Measurements from ENCODE around the gene HDAC4.
"Not testable (repeated sequence)": the region's sequence is repeated elsewhere in the genome, so short reads cannot be mapped to it uniquely, and the experiment has no call there.

HDAC4 gene

GRCh38 chr2:239072786-239073185 lies 328.0 kb downstream of the HDAC4 start:
- Histone ChIP-seq H3F3A (ENCODE audit: insufficient read depth) (no peaks in the 10 kb centered on the region), H4K20me1 (ENCODE audit: low read depth, low read length) (no peaks in the 10 kb centered on the region), H3K4me3 (ENCODE audit: insufficient read depth, low read length, poor library complexity, severe bottlenecking) (no peak overlapping the region), H3K4me2 (ENCODE audit: low read depth, low read length, poor library complexity, severe bottlenecking) (no peak overlapping the region), H3K27ac (ENCODE audit: low read depth, low read length) (no peak overlapping the region), H2AFZ (ENCODE audit: low read depth, low read length, severe bottlenecking) (no peak overlapping the region), H3K9ac (ENCODE audit: low read length) (no peak overlapping the region), H3K36me3 (ENCODE audit: low read length) (no peaks in the 10 kb centered on the region), H3K9me3 (ENCODE audit: insufficient read depth, low read length) (no peaks in the 10 kb centered on the region), H3K9me2 (replicated peaks; ENCODE audit: insufficient read depth, low read length) (no peaks in the 10 kb centered on the region), H3K27me3 (ENCODE audit: low read length) (no peaks in the 10 kb centered on the region), H3K79me2 (ENCODE audit: insufficient read depth, low read length) (no peaks in the 10 kb centered on the region)
- TF ChIP-seq, protein P1, sequence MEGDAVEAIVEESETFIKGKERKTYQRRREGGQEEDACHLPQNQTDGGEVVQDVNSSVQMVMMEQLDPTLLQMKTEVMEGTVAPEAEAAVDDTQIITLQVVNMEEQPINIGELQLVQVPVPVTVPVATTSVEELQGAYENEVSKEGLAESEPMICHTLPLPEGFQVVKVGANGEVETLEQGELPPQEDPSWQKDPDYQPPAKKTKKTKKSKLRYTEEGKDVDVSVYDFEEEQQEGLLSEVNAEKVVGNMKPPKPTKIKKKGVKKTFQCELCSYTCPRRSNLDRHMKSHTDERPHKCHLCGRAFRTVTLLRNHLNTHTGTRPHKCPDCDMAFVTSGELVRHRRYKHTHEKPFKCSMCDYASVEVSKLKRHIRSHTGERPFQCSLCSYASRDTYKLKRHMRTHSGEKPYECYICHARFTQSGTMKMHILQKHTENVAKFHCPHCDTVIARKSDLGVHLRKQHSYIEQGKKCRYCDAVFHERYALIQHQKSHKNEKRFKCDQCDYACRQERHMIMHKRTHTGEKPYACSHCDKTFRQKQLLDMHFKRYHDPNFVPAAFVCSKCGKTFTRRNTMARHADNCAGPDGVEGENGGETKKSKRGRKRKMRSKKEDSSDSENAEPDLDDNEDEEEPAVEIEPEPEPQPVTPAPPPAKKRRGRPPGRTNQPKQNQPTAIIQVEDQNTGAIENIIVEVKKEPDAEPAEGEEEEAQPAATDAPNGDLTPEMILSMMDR (IDR thresholded peaks at IDR 0.05; ENCODE audit: insufficient read depth, low read length, poor library complexity, severe bottlenecking) = no peak
- TF ChIP-seq EZH2phosphoT487 (conservative IDR thresholded peaks at IDR 0.05; ENCODE audit: low read length) = no peak

DNA sequence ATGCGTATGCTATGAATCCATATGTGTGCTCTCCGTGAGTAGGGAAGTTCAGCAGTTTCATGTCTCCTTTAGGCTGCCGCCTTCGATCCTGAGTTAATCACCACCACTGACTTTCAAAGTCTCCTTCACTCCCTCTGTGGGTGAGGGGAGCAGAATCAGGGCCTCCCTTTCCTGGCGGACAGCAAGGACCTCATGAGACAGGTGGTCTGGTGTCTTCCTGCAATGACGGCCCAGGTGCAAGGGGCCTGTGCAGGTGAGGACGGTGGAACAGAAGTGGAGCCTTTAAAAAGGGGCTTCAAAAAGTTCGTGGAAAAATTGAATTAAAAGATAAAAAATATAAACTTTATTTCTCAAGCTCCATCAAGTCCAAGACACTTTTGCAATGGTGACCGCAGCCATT lies 330.4 kb downstream of the HDAC4 start:
- Histone ChIP-seq H3K27ac (ENCODE audit: low read depth, low read length) (no peak overlapping the region), H3K36me3 (ENCODE audit: low read length) (no peaks in the 10 kb centered on the region), H3K9me2 (replicated peaks; ENCODE audit: insufficient read depth, low read length) (no peaks in the 10 kb centered on the region), H2AFZ (ENCODE audit: low read depth, low read length, severe bottlenecking) (no peak overlapping the region), H3K9ac (ENCODE audit: low read length) (no peak overlapping the region), H4K20me1 (ENCODE audit: low read depth, low read length) (no peaks in the 10 kb centered on the region), H3K9me3 (ENCODE audit: insufficient read depth, low read length) (no peaks in the 10 kb centered on the region), H3K4me3 (ENCODE audit: insufficient read depth, low read length, poor library complexity, severe bottlenecking) (no peak overlapping the region), H3K27me3 (ENCODE audit: low read length) (no peaks in the 10 kb centered on the region), H3K79me2 (ENCODE audit: insufficient read depth, low read length) (no peaks in the 10 kb centered on the region), H3K4me2 (ENCODE audit: low read depth, low read length, poor library complexity, severe bottlenecking) (no peak overlapping the region), H3F3A (ENCODE audit: insufficient read depth) (no peaks in the 10 kb centered on the region)
- TF ChIP-seq EZH2phosphoT487 (conservative IDR thresholded peaks at IDR 0.05; ENCODE audit: low read length) = no peak
- TF ChIP-seq, protein P1 (IDR thresholded peaks at IDR 0.05; ENCODE audit: insufficient read depth, low read length, poor library complexity, severe bottlenecking) = no peak

- not testable (repeated sequence) for H3K27me3 ChIP-seq (ENCODE audit: low read length); H3K9me2 ChIP-seq (replicated peaks; ENCODE audit: insufficient read depth, low read length); H3K79me2 ChIP-seq (ENCODE audit: insufficient read depth, low read length); H2AFZ ChIP-seq (ENCODE audit: low read depth, low read length, severe bottlenecking); H3K4me3 ChIP-seq (ENCODE audit: insufficient read depth, low read length, poor library complexity, severe bottlenecking); H3K9ac ChIP-seq (ENCODE audit: low read length); H4K20me1 ChIP-seq (ENCODE audit: low read depth, low read length); H3K27ac ChIP-seq (ENCODE audit: low read depth, low read length); H3F3A ChIP-seq (ENCODE audit: insufficient read depth); H3K36me3 ChIP-seq (ENCODE audit: low read length); H3K4me2 ChIP-seq (ENCODE audit: low read depth, low read length, poor library complexity, severe bottlenecking); H3K9me3 ChIP-seq (ENCODE audit: insufficient read depth, low read length)
Observed at GRCh38 chr2:239069362-239070333, 331.2 kb downstream of the HDAC4 start.

DNA sequence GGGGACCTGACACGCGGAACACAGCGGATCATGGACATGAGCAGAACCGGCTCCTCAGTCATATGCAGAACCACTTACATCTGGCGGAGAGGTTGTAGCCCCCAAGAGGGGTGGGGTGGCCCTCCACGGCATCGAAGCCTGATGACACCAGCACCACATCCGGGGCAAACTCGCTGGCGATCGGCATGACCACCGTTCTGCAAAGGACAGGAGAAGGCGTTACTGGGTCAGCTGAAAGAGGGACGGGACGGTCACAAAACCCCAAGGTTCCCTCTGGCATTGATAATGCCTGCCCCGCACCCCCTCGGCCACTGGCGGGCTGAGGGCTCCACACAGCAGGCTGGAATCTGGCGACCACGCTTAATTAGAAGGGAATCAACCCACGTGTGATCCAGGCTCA lies 332.4 kb downstream of the HDAC4 start:
- no peaks in the 10 kb centered on the region for H3K79me2 ChIP-seq (ENCODE audit: insufficient read depth, low read length)
- H3K4me2 ChIP-seq (ENCODE audit: low read depth, low read length, poor library complexity, severe bottlenecking) = no peak overlapping the region
- no peak overlapping the region for H3K9ac ChIP-seq (ENCODE audit: low read length)
- no peaks in the 10 kb centered on the region for H3F3A ChIP-seq (ENCODE audit: insufficient read depth)
- no peak overlapping the region for H2AFZ ChIP-seq (ENCODE audit: low read depth, low read length, severe bottlenecking)
- H3K27me3 ChIP-seq (ENCODE audit: low read length) = no peaks in the 10 kb centered on the region
- H3K9me2 ChIP-seq (replicated peaks; ENCODE audit: insufficient read depth, low read length) = no peaks in the 10 kb centered on the region
- TF ChIP-seq, protein P1 (IDR thresholded peaks at IDR 0.05; ENCODE audit: insufficient read depth, low read length, poor library complexity, severe bottlenecking) = no peak
- TF ChIP-seq EZH2phosphoT487 (conservative IDR thresholded peaks at IDR 0.05; ENCODE audit: low read length) = no peak
- no peaks in the 10 kb centered on the region for H3K36me3 ChIP-seq (ENCODE audit: low read length)
- no peaks in the 10 kb centered on the region for H4K20me1 ChIP-seq (ENCODE audit: low read depth, low read length)
- H3K9me3 ChIP-seq (ENCODE audit: insufficient read depth, low read length) = no peaks in the 10 kb centered on the region
- no peak overlapping the region for H3K4me3 ChIP-seq (ENCODE audit: insufficient read depth, low read length, poor library complexity, severe bottlenecking)
- no peak overlapping the region for H3K27ac ChIP-seq (ENCODE audit: low read depth, low read length)
